HTR-8/SVneo (cell line): ENCODE data around the gene THSD4.

Source experiments
- DNase-seq: peaks from one replicate; pipeline ENCODE4 v3.0.0; 2011; ENCODE audit warnings: low spot score, mixed read lengths; ENCODE audit not compliant: insufficient read length
- FAIRE-seq: peaks from 2 replicates; lab custom pipeline; 2011; peaks lifted over from hg19 to GRCh38; lab: Jason Lieb, UNC

Gene THSD4

GRCh38 chr15:71792521-71792920 lies 677.2 kb downstream of the THSD4 start:
- FAIRE-seq: peak; percentile 42
- peak; percentile 64 for DNase-seq

GRCh38 chr15:71798641-71799040 lies 683.4 kb downstream of the THSD4 start:
- DNase-seq (no peak), FAIRE-seq (peak; percentile 16)

- FAIRE-seq: no peak
- no peak for DNase-seq
Measured at GRCh38 chr15:71800190-71800589, 684.9 kb downstream of the THSD4 start.

- no peak for FAIRE-seq
- DNase-seq: peak; percentile 82
Measured at GRCh38 chr15:71800835-71801745, 685.8 kb downstream of the THSD4 start.

- DNase-seq: no peak
- no peak for FAIRE-seq
Measured at GRCh38 chr15:71801935-71802655, 686.8 kb downstream of the THSD4 start.

- DNase-seq (no peak), FAIRE-seq (no peak)
Measured at GRCh38 chr15:71802770-71803169, 687.5 kb downstream of the THSD4 start.

GRCh38 chr15:71804226-71804625 lies 689.0 kb downstream of the THSD4 start:
- FAIRE-seq (no peak), DNase-seq (no peak)

- DNase-seq (no peak), FAIRE-seq (no peak)
Measured at GRCh38 chr15:71804695-71805470, 689.6 kb downstream of the THSD4 start.

- DNase-seq (peak; percentile 71), FAIRE-seq (peak; percentile 72)
Measured at GRCh38 chr15:71806452-71806931, 691.2 kb downstream of the THSD4 start.

- DNase-seq (no peak), FAIRE-seq (no peak)
Measured at GRCh38 chr15:71807125-71807629, 691.9 kb downstream of the THSD4 start.

GRCh38 chr15:71807691-71808091 lies 692.4 kb downstream of the THSD4 start:
- DNase-seq: no peak
- FAIRE-seq: peak; percentile 64

GRCh38 chr15:71808311-71809020 lies 693.2 kb downstream of the THSD4 start:
- FAIRE-seq (no peak), DNase-seq (no peak)

- DNase-seq (no peak), FAIRE-seq (no peak)
Measured at GRCh38 chr15:71809346-71809745, 694.1 kb downstream of the THSD4 start.

GRCh38 chr15:71810256-71811035 lies 695.2 kb downstream of the THSD4 start, which contains the start of gene NR2E3:
NR2E3 (plus strand) TSS chr15:71810554; CDS start chr15:71810744, 190 bp downstream.
- FAIRE-seq (no peak), DNase-seq (no peak)

GRCh38 chr15:71811036-71811736 lies 695.9 kb downstream of the THSD4 start:
- no peak for FAIRE-seq
- DNase-seq: no peak

- DNase-seq (no peak), FAIRE-seq (peak; percentile 33)
Measured at GRCh38 chr15:71811752-71812735, 696.8 kb downstream of the THSD4 start.
